Trophoblast cell (in vitro differentiated cells and primary cell): ENCODE data around the gene ADCYAP1R1.

ENCODE experiments used
- DNase-seq, 2 donors: peaks; one replicate each; pipeline ENCODE4 v3.0.0-alpha.2; 2016
- H2AFZ ChIP-seq: 2 replicates; pipeline ENCODE4 v1.6.1; 2013; ENCODE audit warnings: low read length, moderate library complexity, mild to moderate bottlenecking; ENCODE audit not compliant: insufficient read depth, poor library complexity
- H2AK5ac ChIP-seq: 2 replicates; pipeline ENCODE4 v1.6.1; 2013; ENCODE audit warnings: mild to moderate bottlenecking, low read length
- H2BK120ac ChIP-seq: 2 replicates; pipeline ENCODE4 v1.6.1; 2013; ENCODE audit warnings: low read length, mild to moderate bottlenecking, moderate library complexity; ENCODE audit not compliant: insufficient read depth, poor library complexity
- H2BK12ac ChIP-seq: 2 replicates; pipeline ENCODE4 v1.6.1; 2013; ENCODE audit warnings: mild to moderate bottlenecking, low read length, moderate library complexity
- H2BK5ac ChIP-seq: 2 replicates; pipeline ENCODE4 v1.6.1; 2013; ENCODE audit warnings: low read length, low read depth, moderate library complexity, mild to moderate bottlenecking; ENCODE audit not compliant: poor library complexity
- H3K14ac ChIP-seq: 2 replicates; pipeline ENCODE4 v1.6.1; 2013; ENCODE audit warnings: mild to moderate bottlenecking, low read length
- H3K18ac ChIP-seq: 2 replicates; pipeline ENCODE4 v1.6.1; 2013; ENCODE audit warnings: mild to moderate bottlenecking, low read length
- H3K23ac ChIP-seq: 2 replicates; pipeline ENCODE4 v1.6.1; 2013; ENCODE audit warnings: low read length
- H3K27ac ChIP-seq: 2 replicates; pipeline ENCODE4 v1.5.1; 2013; ENCODE audit warnings: low read depth, mild to moderate bottlenecking, inconsistent platforms, low read length, moderate library complexity
- H3K27me3 ChIP-seq: 2 replicates; pipeline ENCODE4 v1.6.1; 2013; ENCODE audit warnings: inconsistent platforms, mild to moderate bottlenecking, low read length, moderate library complexity; ENCODE audit not compliant: insufficient read depth
- H3K36me3 ChIP-seq, 2 experiments: 1 replicate in 1 of 2; 2 replicates in 1 of 2; pipeline ENCODE4 v1.6.1; 2013; ENCODE audit warnings: low read length in 2 of 2, mild to moderate bottlenecking in 2 of 2, moderate library complexity in 1 of 2; ENCODE audit not compliant: insufficient read depth in 2 of 2, control insufficient read depth in 1 of 2
- H3K4ac ChIP-seq: 2 replicates; pipeline ENCODE4 v1.6.1; 2013; ENCODE audit warnings: low read depth, mild to moderate bottlenecking, low read length, moderate library complexity
- H3K4me1 ChIP-seq, 2 experiments: 1 replicate in 1 of 2; 2 replicates in 1 of 2; pipeline ENCODE4 v1.6.1; 2013; ENCODE audit warnings: low read length in 2 of 2, mild to moderate bottlenecking in 2 of 2, moderate library complexity in 1 of 2; ENCODE audit not compliant: insufficient read depth in 2 of 2, control insufficient read depth in 1 of 2
- H3K4me2 ChIP-seq: 2 replicates; pipeline ENCODE4 v1.6.1; 2013; ENCODE audit warnings: inconsistent platforms, mild to moderate bottlenecking, low read length, moderate library complexity
- H3K4me3 ChIP-seq: 2 replicates; pipeline ENCODE4 v1.5.1; 2013; ENCODE audit warnings: mild to moderate bottlenecking, low read depth, low read length, inconsistent platforms
- H3K79me1 ChIP-seq: one replicate; pipeline ENCODE4 v1.6.1; 2013; ENCODE audit warnings: low read length
- H3K79me2 ChIP-seq: 2 replicates; pipeline ENCODE4 v1.6.1; 2013; ENCODE audit warnings: low read length, mild to moderate bottlenecking; ENCODE audit not compliant: control insufficient read depth, insufficient read depth, poor library complexity
- H3K9ac ChIP-seq: 2 replicates; pipeline ENCODE4 v1.6.1; 2013; ENCODE audit warnings: mild to moderate bottlenecking, low read length
- H3K9me3 ChIP-seq: 2 replicates; pipeline ENCODE4 v1.6.1; 2013; ENCODE audit warnings: low read depth, mild to moderate bottlenecking, control low read depth, inconsistent platforms, low read length; ENCODE audit not compliant: insufficient read depth
- H4K12ac ChIP-seq: 2 replicates; pipeline ENCODE4 v1.6.1; 2013; ENCODE audit warnings: low read depth, mild to moderate bottlenecking, low read length, moderate library complexity
- H4K8ac ChIP-seq: 2 replicates; pipeline ENCODE4 v1.6.1; 2013; ENCODE audit warnings: low read depth, mild to moderate bottlenecking, low read length, moderate library complexity
- H4K91ac ChIP-seq: one replicate; pipeline ENCODE4 v1.6.1; 2013; ENCODE audit warnings: low read depth, mild to moderate bottlenecking, low read length, moderate library complexity
- WGBS: extraction: QIAGEN DNeasy Blood & Tissue Kit; methylation state at CpG from one replicate; pipeline ENCODE4 v1.1.7; 2013; ENCODE audit warnings: missing lambda C conversion rate; ENCODE audit not compliant: insufficient read length, insufficient coverage; ENCODE audit errors: extremely low coverage; 5-methylcytosine and 5-hydroxymethylcytosine counted together

ADCYAP1R1 gene

GRCh38 chr7:31071645-31072029, 19.5 kb downstream of the ADCYAP1R1 start:
- Histone ChIP-seq H2BK120ac (no peak overlapping the region), H4K91ac (no peak overlapping the region), H2BK12ac (no peak overlapping the region), H3K4me2 (no peak overlapping the region), H3K27ac (no peak overlapping the region), H3K18ac (no peak overlapping the region), H3K9ac (no peak overlapping the region), H2AFZ (no peak overlapping the region), H3K4me3 (no peak overlapping the region), H3K23ac (no peak overlapping the region), H2BK5ac (no peak overlapping the region), H3K79me1 (no peaks in the 10 kb centered on the region), H3K27me3 (no peaks in the 10 kb centered on the region), H2AK5ac (no peak overlapping the region), H3K9me3 (peaks cover 3% of the 10 kb centered on the region), H3K14ac (no peak overlapping the region), H3K79me2 (no peaks in the 10 kb centered on the region), H3K4me1 (no peaks in the 10 kb centered on the region), H3K4ac (no peak overlapping the region), H3K36me3 (no peaks in the 10 kb centered on the region), H4K8ac (no peak overlapping the region), H4K12ac (no peak overlapping the region)
- no peak for DNase-seq
- WGBS, result no CpG with 5 or more reads among the region's 3 CpGs

- H2BK120ac ChIP-seq, result no peak overlapping the region
- no peak overlapping the region for H3K14ac ChIP-seq
- no peak overlapping the region for H2BK5ac ChIP-seq
- no peaks in the 10 kb centered on the region for H3K79me1 ChIP-seq
- no peak overlapping the region for H4K12ac ChIP-seq
- no peak overlapping the region for H4K91ac ChIP-seq
- H3K27me3 ChIP-seq, result no peaks in the 10 kb centered on the region
- no peaks in the 10 kb centered on the region for H3K36me3 ChIP-seq
- H2AK5ac ChIP-seq, result no peak overlapping the region
- H3K18ac ChIP-seq, result no peak overlapping the region
- H3K4me1 ChIP-seq, result no peaks in the 10 kb centered on the region
- WGBS, result no CpG with 5 or more reads among the region's 5 CpGs
- H3K9me3 ChIP-seq, result peaks cover 7% of the 10 kb centered on the region
- no peak overlapping the region for H3K4me2 ChIP-seq
- H2AFZ ChIP-seq, result no peak overlapping the region
- no peaks in the 10 kb centered on the region for H3K79me2 ChIP-seq
- no peak overlapping the region for H3K23ac ChIP-seq
- no peak overlapping the region for H3K9ac ChIP-seq
- H2BK12ac ChIP-seq, result no peak overlapping the region
- no peak overlapping the region for H4K8ac ChIP-seq
- no peak for DNase-seq
- H3K27ac ChIP-seq, result no peak overlapping the region
- no peak overlapping the region for H3K4me3 ChIP-seq
- no peak overlapping the region for H3K4ac ChIP-seq
Observed at GRCh38 chr7:31073326-31074119, 21.4 kb downstream of the ADCYAP1R1 start.

GRCh38 chr7:31074120-31074383, 21.9 kb downstream of the ADCYAP1R1 start:
- no peak for DNase-seq
- peaks cover 7% of the 10 kb centered on the region for H3K9me3 ChIP-seq
- H4K8ac ChIP-seq, result no peak overlapping the region
- H3K14ac ChIP-seq, result no peak overlapping the region
- H3K36me3 ChIP-seq, result no peaks in the 10 kb centered on the region
- H3K4me1 ChIP-seq, result no peaks in the 10 kb centered on the region
- H2BK120ac ChIP-seq, result no peak overlapping the region
- WGBS, result no CpG with 5 or more reads among the region's 6 CpGs
- H3K27me3 ChIP-seq, result no peaks in the 10 kb centered on the region
- no peak overlapping the region for H3K4me2 ChIP-seq
- H2BK12ac ChIP-seq, result no peak overlapping the region
- no peak overlapping the region for H3K23ac ChIP-seq
- H4K91ac ChIP-seq, result no peak overlapping the region
- H3K27ac ChIP-seq, result no peak overlapping the region
- H3K79me1 ChIP-seq, result no peaks in the 10 kb centered on the region
- no peak overlapping the region for H4K12ac ChIP-seq
- no peaks in the 10 kb centered on the region for H3K79me2 ChIP-seq
- H3K18ac ChIP-seq, result no peak overlapping the region
- H3K4ac ChIP-seq, result no peak overlapping the region
- H2AFZ ChIP-seq, result no peak overlapping the region
- H3K9ac ChIP-seq, result no peak overlapping the region
- H2BK5ac ChIP-seq, result no peak overlapping the region
- H2AK5ac ChIP-seq, result no peak overlapping the region
- no peak overlapping the region for H3K4me3 ChIP-seq

- H3K9ac ChIP-seq, result no peak overlapping the region
- no peak overlapping the region for H4K8ac ChIP-seq
- no peak overlapping the region for H4K12ac ChIP-seq
- no CpG with 5 or more reads among the region's 14 CpGs for WGBS
- H3K14ac ChIP-seq, result no peak overlapping the region
- no peaks in the 10 kb centered on the region for H3K79me2 ChIP-seq
- H2AK5ac ChIP-seq, result no peak overlapping the region
- H2BK5ac ChIP-seq, result no peak overlapping the region
- H3K9me3 ChIP-seq, result peaks cover 7% of the 10 kb centered on the region
- no peak overlapping the region for H3K18ac ChIP-seq
- no peak overlapping the region for H4K91ac ChIP-seq
- no peak overlapping the region for H2BK12ac ChIP-seq
- H3K79me1 ChIP-seq, result no peaks in the 10 kb centered on the region
- H3K27me3 ChIP-seq, result no peaks in the 10 kb centered on the region
- H3K4me2 ChIP-seq, result no peak overlapping the region
- H3K4me1 ChIP-seq, result no peaks in the 10 kb centered on the region
- no peak overlapping the region for H3K4me3 ChIP-seq
- H3K27ac ChIP-seq, result no peak overlapping the region
- H2BK120ac ChIP-seq, result no peak overlapping the region
- H2AFZ ChIP-seq, result no peak overlapping the region
- H3K23ac ChIP-seq, result no peak overlapping the region
- H3K36me3 ChIP-seq, result no peaks in the 10 kb centered on the region
- DNase-seq, result no peak
- H3K4ac ChIP-seq, result no peak overlapping the region
Observed at GRCh38 chr7:31074403-31075085, 22.4 kb downstream of the ADCYAP1R1 start.
